Measurements from ENCODE around the gene TNFAIP2.
A peak's percentile ranks its signal among the peaks of the same experiment; 100 is the strongest.
"Not testable (repeated sequence)": the region's sequence is repeated elsewhere in the genome, so short reads cannot be mapped to it uniquely, and the experiment has no call there.

The TNFAIP2 gene

GRCh38 chr14:103165323-103165722, 42.1 kb downstream of the TNFAIP2 start:
- intact Hi-C loops (cut with DNase I): no loop called here
- peak in 1 of 10 donors; percentile 53 for DNase-seq

GRCh38 chr14:103169954-103170353, 46.7 kb downstream of the TNFAIP2 start:
- intact Hi-C loops (cut with DNase I): no loop called here
- DNase-seq: no peak

GRCh38 chr14:103171206-103171605, 47.9 kb downstream of the TNFAIP2 start:
- DNase-seq; intact Hi-C loops (cut with DNase I): not testable (repeated sequence)

GRCh38 chr14:103172921-103173320, 49.7 kb downstream of the TNFAIP2 start:
- no peak for DNase-seq
- intact Hi-C loops (cut with DNase I): no loop called here

GRCh38 chr14:103173887-103174286, 50.6 kb downstream of the TNFAIP2 start:
- intact Hi-C loops (cut with DNase I): not testable (repeated sequence)

GRCh38 chr14:103176176-103176575, 52.9 kb downstream of the TNFAIP2 start:
- intact Hi-C loops (cut with DNase I); DNase-seq: not testable (repeated sequence)

More at GRCh38 chr14:103173887-103174286, 50.6 kb downstream of the TNFAIP2 start:
- not testable (repeated sequence) for DNase-seq

- DNase-seq: no peak
- intact Hi-C loops (cut with DNase I): no loop called here
Measured at GRCh38 chr14:103177376-103177775, 54.1 kb downstream of the TNFAIP2 start.

- no peak for DNase-seq
- intact Hi-C loops (cut with DNase I): no loop called here
Measured at GRCh38 chr14:103178521-103178920, 55.3 kb downstream of the TNFAIP2 start.

GRCh38 chr14:103179094-103179493, 55.8 kb downstream of the TNFAIP2 start:
- intact Hi-C loops (cut with DNase I): no loop called here
- no peak for DNase-seq

GRCh38 chr14:103180331-103180730, 57.1 kb downstream of the TNFAIP2 start:
- no peak for DNase-seq
- intact Hi-C loops (cut with DNase I): no loop called here

- no peak for DNase-seq
- intact Hi-C loops (cut with DNase I): loop anchor here (2.0 kb wide), 1 partner anchor 79 kb away; no protein-coding TSS in a partner anchor
Measured at GRCh38 chr14:103184046-103184445, 60.8 kb downstream of the TNFAIP2 start.

- no peak for DNase-seq
Measured at GRCh38 chr14:103185051-103186029, 62.1 kb downstream of the TNFAIP2 start.

GRCh38 chr14:103186241-103186822, 63.1 kb downstream of the TNFAIP2 start:
- intact Hi-C loops (cut with DNase I): no loop called here
- DNase-seq: no peak

More at GRCh38 chr14:103185051-103186029, 62.1 kb downstream of the TNFAIP2 start:
- intact Hi-C loops (cut with DNase I): loop anchor here (2.0 kb wide), 1 partner anchor 81 kb away; no protein-coding TSS in a partner anchor

Data from posterior cingulate gyrus (tissue), 11 donors.